SK-N-SH treated with all-trans-retinoic acid at 6 μM for 48 hours (cell line): ENCODE results near the gene COL28A1.

Source experiments
- CSRNP3 ChIP-seq: fragments of 250-450 bp; sonication (Bioruptor Pico); IDR thresholded peaks from 2 replicates; pipeline ENCODE4 v1.5.1; 2021; ENCODE audit warnings: mild to moderate bottlenecking, moderate library complexity
- SNAI2 ChIP-seq: fragments of 250-450 bp; sonication (Bioruptor Pico); IDR thresholded peaks from 2 replicates; pipeline ENCODE4 v1.5.0; 2020; ENCODE audit warnings: mild to moderate bottlenecking, moderate library complexity
- TCF4 ChIP-seq: fragments of 250-450 bp; sonication (Bioruptor Pico); IDR thresholded peaks from 2 replicates; pipeline ENCODE4 v1.8.0; 2021; ENCODE audit warnings: mild to moderate bottlenecking, moderate library complexity, borderline replicate concordance
- ZFP3 ChIP-seq: fragments of 250-450 bp; sonication (Bioruptor Pico); IDR thresholded peaks from 2 replicates; pipeline ENCODE4 v1.5.0; 2020; ENCODE audit warnings: mild to moderate bottlenecking, moderate library complexity

- TF ChIP-seq CSRNP3 (CRISPR knock-in tag) (no peak), TCF4 (CRISPR knock-in tag) (no peak), ZFP3 (CRISPR knock-in tag) (no peak), SNAI2 (no peak)
Measured at GRCh38 chr7:7537711-7538110, 2.0 kb upstream of the COL28A1 start.
